LHCN-M2 (cell line): Measurements from ENCODE around the gene SORT1. TPM values are rescaled to one million over a fixed set of nuclear protein-coding genes. Genes with fewer than 3 reads are reported as not detected.
A peak's percentile ranks its signal among the peaks of the same experiment; 100 is the strongest.
"Not testable (repeated sequence)": the region's sequence is repeated elsewhere in the genome, so short reads cannot be mapped to it uniquely, and the experiment has no call there.

ENCODE experiments used
- DNase-seq: peaks from one replicate; pipeline ENCODE4 v3.0.0-alpha.2; 2012; ENCODE audit warnings: low read depth
- total RNA-seq: library from RNA; depleted of rRNA; stranded (reverse); fragments of >200 nt; gene quantifications from 2 replicates; pipeline ENCODE4 v1.2.3, GENCODE V29; 2014

SORT1 gene
- total RNA-seq, 1 experiment from 2014 or later, result 18.1 TPM

DNA sequence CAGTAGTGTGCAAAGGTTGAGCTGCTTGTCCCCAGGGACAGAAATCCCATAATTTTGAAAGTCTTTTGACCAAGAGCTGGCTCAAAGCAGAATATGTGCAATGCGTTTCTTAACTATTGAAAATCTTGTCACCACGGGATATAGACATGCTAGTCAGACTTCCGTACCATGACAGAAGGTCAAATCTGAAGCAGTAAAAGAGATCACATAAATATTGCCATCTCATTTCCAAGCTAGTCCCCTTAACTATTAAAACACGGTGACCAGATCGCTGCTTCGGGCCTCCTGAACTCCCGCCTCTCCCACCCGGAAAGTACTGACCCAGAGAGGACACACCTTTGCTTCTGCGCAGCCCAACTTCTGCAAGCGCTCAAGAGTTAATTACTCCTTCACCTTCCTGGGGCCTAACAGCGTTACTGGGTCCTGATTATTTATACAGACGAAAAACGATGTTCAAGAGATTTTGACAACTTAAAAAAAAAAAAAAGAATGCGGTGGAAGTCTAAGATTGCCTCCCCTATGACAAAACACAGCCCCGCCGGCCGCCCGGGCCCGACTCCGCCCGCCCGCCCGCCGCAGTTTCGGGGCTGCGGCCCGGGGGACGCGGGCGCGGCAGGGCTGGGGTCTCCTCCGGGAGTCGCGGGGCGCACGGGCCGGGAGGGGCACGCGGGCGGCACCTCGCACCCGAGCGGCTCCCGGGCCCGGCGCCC lies 692 bp downstream of the SORT1 start:
- no peak for DNase-seq

DNA sequence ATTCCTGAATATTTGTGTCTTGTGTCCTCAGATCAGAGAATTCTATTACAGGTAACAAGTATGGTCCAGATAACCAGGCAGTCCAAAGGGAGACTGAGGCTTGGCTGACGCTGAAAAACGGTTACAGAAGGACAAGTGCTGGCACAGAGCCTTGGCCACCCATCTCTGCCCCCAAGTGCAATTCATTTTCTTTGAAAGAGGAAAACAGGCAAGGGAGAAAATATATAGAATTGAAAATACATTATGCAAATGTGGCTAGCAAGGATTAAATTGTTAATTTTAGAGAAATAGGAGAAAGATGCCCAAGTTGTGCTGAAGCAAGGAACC lies 1.2 kb downstream of the SORT1 start:
- DNase-seq, result no peak

DNA sequence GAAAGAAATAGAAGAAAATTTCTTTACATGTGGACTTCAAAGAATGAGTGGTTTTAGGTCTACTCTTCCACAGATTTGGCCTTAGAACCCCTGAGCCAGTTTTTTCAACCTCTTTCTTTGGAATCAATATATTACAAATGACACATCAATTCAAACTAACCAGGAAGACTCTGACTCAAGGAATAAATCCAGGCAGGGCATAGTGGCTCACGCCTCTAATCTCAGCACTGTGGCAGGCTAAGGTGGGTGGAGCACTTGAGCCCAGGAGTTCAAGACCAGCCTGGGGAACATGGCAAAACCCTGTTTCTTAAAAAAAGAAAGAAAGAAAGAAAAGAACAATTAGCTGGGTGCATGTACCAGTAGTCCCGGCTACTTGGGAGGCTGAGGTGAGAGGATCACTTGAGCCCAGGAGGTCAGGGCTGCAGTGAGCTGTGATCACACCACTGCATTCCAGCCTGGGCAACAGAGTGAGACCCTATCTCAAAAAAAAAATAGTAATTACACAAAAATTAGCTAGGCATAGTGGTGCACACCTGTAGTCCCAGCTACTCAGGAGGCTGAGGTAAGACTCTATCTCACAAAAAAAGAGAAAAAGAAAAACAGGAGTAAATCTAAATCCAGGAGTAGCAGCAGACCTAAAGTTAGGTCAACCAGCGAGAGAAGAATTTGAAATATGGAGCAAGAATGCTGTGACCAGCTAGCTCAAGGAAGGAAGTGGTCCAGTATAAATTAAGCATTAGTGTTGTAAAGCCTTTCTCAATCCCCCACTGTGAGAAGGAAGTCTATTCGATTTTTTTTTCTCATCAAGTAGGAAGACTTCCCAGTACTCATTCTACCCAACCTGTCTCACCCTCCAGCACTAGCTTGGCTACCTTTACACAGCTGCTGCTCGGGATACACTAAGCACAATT lies 1.9 kb downstream of the SORT1 start:
- no peak for DNase-seq

DNA sequence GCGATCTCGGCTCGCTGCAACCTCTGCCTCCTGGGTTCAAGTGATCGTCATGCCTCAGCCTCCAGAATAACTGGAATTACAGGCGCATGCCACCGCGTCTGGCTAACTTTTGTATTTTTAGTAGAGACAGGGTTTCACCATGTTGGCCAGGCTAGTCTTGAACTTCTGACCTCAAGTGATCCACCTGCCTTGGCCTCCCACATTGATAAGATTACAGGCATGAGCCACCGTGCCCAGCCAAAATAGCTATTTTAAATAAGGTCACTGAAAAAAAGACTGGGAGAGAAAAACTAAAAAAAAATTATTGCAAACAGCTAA lies 2.5 kb downstream of the SORT1 start:
- not testable (repeated sequence) for DNase-seq

DNA sequence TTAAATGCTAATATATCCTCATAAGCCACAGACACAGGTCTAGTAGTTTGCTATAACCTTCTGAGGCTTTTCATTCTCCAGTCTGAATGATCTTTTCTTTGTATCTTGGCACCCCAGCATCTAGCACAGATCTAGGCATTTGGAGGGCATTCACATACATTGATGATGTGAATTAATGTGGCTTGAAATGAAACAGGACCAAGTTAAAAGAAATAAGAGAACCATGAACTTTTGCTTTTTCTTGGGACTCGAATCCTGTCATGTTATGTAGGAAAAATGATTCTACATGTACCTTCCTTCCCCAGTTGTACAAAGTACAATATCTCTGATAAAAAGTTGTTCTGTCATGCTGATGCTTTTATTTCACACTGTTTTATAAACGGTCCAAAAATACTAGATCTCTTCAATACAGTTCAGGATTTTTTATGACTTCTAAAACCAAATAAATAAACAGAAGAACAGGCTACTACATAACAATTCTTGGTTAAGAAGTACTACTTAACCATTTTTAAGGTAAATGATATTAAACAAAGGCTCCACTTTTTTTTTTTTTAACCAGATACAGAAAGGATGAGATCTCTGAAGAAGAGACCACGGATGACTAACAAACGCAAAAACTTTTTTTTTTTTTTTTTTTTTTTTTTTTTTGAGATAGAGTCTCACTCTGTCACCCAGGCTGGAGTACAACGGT lies 3.0 kb downstream of the SORT1 start:
- no peak for DNase-seq

DNA sequence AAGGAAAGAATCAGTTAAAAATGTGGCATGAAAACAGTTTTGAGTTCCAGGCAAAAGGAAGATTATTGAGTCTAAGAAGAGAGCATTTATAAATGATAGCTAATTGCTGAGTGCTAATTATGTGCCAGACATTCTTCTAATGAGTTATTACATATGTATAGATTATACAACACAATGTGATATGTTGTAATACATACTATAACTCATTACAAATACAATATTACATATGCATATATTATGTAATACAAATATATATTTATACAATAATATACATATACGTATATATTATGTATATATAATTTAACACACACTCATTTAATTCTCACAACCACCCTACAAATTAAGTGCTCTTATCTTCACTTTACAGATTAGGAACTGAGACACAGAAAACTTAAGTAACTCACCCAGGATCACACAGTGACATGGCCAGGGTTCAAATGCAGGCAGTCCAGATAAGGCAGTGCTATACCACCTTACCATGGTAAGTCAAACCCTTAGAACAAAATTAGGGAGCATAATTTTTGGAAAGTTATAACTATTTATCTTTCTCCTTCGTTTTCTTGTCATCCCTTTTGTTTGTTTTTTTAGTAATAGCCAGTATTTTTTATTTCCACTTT lies 4.0 kb downstream of the SORT1 start:
- no peak for DNase-seq

DNA sequence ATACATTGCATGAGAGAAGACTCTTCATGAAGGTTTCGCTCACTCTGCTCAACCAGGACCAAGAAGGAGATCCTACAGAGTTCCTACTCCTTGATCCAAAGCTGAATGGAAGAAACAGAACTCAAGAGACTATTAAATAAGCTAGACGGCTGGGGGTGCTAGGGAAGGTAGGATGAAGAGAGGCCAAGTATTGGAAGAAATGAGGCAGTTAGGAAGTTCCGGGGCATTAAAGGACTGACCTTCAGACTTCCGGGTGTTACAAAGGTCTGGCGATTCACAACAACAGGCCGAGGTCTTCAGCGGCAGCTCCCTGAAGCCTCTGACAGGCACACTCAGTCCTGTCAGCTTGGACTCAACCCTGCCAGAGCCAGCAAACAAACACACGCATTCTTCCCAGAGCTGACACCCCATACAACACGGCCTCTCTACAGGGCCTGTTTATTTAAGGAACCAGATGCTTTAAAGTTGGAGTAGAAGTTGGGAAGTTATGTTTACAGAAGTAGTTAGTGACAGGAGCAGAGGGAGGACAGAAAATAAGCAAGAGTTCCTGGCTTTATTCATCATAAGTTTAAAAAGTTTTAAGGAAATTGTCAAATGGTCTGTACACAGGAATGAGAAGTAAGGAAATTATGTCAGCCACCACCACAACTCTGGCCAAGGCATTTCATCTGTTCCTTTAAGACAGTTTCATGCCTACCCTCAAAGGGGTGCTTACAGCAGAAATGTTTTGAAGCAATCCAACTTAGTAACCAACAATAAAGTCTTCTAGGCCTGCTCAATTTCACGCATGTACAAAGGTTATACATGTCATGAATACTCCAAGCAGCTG lies 4.7 kb downstream of the SORT1 start:
- peak; percentile 71 for DNase-seq

DNA sequence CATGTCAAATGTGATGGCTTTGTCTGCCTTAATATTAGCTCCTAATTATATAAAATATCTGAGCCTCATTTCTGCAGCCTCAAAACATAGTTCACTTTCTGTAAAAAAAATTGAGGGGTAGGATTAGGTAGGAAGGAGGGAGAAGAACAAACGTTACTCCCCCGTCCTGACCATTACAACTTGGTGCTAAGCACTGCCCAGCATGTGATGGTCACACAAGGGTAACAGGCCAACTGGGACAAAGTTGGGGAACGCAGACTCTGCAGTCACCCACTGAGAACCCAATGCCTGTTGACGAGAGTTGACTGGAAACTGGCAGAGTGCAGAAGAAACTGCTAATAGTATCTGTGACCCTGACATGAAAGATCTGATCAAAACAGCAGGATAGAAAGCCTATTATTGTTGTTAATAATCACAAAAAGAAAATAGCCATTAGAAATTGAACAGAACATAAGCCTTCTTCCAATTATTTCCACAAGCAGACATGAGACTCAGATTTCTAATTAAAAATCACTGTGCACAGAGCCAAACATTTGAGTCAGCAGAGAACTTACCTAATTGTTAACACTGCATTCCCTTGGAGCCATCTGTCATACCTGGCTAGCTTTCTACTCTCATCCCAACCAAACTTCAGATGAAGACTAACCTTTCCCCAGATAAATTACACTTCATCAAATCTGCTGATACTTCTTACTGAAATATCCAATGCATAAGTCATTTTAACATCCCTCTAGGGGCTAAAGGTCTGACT lies 5.5 kb downstream of the SORT1 start:
- no peak for DNase-seq

DNA sequence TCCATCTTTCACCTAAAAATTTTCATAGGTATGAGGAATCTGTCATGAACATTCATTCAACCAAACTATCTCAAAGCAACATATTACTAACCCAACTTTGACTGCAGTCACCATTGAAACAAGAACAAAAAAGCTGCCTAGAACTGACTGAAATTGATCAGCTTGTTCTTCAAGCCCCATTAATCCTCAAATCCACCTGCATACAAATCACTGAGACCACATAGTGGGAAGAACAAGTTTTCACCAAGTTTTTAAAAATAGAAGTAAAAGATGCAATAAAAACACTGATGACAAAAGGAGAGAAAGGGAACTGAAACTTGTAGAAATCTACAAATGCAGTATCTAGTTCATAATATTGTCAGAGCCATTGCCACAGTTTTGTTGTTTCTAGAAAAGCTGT lies 6.1 kb downstream of the SORT1 start:
- no peak for DNase-seq

DNA sequence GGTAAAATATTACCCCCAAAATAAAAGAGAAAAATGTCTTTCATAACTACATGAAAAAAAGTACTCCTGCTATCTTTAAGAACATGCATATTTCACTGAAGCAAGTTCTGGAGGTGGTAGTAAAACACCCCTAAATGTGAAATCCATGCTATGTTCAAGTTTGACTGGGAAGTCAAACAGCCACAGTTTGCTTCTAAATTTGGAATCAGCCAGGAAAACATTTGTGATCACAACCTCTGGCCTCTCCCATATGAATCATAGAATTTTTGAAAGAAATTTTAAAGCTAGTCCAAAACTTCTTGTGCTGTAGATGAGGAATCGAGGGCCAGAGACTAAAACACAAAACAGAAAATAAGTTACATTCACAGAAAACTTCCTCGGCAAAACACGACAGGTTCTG lies 6.6 kb downstream of the SORT1 start:
- peak; percentile 59 for DNase-seq

DNA sequence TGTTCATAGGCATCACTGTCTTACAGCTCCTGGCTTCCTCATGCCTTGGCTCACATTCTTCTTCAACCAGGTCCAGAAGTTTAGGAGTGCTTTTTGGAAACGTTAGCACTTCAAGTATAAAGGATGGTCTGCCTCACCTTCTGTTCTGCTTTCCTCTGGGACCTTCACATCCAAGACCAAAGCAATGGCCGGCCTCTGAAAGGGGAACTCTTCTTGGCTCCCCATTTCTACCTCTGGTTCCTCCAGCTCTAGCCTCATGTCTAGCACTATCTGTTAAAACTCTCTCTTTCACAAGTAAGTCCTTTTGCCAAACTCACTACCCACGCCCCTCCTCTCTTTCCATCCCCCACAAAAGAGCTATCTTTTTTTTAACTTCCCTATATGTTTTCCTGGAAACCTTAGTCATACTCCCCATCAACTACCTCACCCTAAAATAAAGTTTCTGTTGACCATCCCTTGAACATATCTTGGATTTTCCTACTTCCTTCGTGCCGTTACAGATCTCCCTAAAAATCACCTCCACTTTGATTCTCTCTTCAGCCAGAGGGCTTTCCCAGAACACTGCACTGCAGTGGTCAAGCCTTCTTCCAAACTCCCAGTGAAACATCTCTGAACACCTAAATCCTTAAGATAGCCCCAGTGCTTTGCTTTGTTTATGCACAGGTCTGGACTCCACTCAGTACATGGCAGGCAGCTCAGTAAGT lies 7.9 kb downstream of the SORT1 start:
- no peak for DNase-seq

DNA sequence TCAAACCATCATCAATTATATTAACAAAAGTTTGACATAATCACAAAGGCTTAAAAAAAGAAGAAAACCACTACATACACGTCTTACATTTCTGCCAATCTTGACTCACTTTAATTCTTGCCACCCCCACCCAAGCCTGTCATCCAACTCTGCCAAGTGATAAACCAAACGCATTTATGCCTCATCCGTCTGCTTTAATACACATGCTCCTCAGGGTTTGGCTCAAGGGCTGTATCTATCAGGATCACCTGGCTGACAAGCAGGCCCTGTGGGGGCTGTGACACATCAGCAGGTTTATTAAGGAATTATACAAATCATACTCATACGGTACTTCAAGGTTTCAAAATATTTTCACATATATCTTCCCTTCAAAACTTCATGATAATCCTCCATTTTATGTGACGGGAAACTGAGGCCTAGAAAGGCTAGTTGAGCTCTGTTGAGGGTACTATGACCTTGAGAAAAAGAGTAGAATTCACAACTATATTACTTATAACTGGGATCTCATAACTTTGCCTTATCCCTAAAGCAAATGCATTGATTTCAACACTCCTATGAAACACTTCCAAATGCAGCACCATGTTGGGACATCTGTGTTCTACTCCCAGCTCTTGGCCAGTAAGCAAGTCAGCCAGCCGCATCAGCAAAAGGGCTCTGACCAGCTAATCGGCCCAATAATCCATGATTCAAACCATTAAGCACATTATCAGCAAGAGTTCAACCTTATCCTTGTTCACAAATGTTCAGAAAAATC lies 8.7 kb downstream of the SORT1 start:
- no peak for DNase-seq

DNA sequence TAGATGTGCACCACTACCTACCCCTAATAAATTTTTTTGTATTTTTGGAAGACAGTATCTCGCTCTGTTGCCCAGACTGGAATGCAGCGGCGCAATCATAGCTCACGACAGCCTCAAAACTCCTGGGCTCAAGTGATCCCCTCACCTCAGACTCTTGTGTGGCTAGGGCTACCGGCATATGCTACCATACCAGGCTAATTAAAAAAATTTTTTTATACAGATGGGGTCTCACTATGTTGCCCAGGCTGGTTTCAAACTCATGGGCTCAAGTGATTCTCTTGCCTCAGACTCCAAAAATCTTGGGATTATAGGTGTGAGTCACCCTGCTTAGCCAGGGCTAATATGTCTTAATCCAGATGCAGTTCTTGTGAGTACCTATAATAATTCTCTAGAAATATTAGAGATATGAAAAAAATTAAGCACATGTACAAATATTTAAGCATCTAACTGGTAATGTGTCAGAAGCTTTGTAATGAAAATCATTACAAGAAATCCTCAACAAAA lies 9.5 kb downstream of the SORT1 start:
- no peak for DNase-seq

DNA sequence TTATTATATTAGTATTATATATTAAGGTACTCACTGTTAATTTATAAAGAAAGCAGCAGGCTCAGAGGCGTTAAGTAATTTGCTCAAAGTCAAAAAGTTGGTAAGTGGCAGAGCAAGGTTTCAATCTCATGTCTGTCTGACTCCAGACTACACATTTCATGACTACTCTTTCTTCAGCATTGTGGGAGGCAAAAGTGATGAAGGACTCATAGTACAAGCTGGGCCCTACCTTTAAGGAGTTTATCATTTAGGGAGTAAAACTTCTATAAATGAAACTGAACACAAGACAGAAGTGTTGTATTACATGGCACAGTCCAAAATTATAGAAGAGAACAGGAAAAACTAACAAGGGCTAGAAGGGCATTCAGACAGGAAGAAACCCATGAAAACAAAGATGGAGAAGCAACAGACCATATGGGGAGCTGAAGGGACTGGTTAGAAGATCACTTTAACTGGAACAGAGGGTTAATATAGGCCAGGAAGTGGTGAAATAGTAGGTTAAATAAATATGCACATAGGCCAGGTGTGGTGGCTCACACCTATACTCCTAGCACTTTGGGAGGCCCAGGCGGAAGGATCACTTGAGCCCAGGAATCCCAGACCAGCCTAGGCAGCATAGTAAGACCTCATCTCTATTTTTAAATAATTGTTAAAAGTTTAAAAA lies 11.5 kb downstream of the SORT1 start:
- no peak for DNase-seq

DNA sequence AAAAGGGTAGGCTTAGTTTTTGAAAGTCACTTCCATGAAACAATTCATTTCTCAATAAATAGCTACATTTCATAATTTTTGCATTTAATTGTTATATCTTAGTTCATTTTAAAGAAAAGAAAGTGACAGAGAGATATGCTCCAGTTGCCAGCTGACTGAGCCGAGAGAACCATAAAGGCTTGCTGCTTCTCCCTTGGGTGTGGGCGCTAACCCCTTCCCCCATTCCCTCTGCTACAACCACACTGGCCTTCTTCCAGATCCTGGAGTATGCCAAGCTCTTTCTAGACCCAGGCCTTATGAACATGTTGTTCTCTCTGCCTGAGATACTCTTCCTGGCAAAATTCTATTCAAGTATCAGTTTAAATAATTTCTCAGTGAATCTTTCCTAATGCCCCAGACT lies 12.3 kb downstream of the SORT1 start:
- no peak for DNase-seq

DNA sequence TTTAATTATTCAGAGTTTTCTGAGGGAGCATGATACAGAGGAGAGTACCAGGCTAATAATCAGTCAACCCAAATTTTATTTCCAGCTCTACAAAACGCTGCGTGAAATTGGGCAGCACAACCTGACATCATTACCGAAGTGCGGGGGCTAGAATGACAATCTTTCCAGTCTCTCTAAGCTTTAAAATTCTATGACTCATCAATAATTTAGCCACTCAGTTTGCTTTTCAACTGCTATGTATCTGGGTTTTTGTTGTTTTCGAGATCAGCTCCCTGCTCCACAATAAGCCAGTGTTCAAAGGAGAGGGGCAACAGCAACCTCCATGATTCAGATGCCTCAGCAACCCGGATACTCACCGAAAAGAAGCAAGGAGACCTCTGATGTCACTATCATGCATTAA lies 13.9 kb downstream of the SORT1 start:
- peak; percentile 34 for DNase-seq

DNA sequence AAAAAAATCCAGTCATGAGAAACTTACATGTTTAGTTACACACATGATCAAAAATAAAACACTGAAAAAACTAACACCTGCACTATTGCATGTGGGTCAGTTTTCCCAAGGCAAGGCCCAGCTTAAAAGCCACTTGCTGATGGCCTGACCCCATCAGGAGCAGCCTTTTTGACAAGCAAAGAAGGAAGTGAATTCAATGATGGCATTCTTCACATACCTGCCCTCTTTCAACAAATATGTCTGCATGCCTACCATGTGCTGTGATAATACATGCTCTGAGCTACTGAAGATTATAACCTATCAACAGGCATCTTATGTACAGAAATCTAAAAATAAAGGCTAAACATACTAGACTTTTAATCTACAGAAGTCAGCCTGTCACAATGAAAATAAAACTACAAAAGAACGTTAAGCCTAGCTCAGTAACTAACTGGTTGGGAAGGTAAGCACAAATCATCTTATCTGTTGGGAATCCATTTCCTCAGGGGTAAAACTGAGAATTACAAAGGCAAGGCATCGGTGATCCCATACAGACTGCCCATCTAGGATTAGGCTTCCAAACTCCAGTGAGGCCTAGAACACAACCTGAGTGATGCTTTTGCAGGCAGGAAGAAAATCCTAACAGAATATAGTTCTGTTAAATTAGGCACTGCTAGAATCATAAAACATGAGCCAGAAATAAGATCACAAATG lies 14.5 kb downstream of the SORT1 start:
- DNase-seq, result no peak

DNA sequence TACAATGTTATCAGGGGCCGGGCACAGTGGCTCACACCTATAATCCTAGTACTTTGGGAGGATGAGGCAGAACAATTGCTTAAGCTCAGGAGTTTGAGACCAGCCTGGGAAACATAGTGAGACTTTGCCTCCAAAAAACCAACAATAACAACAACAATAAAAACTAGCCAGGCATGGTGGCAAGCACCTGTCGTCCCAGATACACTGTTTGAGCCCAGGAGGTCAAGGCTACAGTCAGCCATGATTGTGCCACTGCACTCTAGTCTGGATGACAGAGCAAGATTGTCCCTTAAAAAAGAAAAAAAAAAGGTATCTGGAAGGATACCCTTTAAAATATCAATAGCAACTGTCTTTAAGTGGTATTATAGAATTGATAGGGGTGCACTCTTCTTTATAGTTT lies 16.1 kb downstream of the SORT1 start:
- no peak for DNase-seq
